ACC112 (cell line): Measurements from ENCODE around the gene TGFBR1.

ENCODE experiments used
- H2AFZ ChIP-seq: fragments of 200-600 bp; sonication (generic); one replicate; pipeline ENCODE4 v1.6.0; 2017; ENCODE audit warnings: antibody characterized with exemption, low read length; ENCODE audit not compliant: unreplicated experiment
- H3K27ac ChIP-seq: fragments of 200-600 bp; sonication (generic); 2 replicates; pipeline ENCODE4 v1.5.1; 2014; ENCODE audit warnings: low read depth, mild to moderate bottlenecking, antibody characterized with exemption, low read length, moderate library complexity
- H3K27me3 ChIP-seq: fragments of 200-600 bp; sonication (generic); 2 replicates; pipeline ENCODE4 v1.6.1; 2014; ENCODE audit warnings: mild to moderate bottlenecking, antibody characterized with exemption, low read length, moderate library complexity, mixed read lengths; ENCODE audit not compliant: insufficient read depth
- H3K36me3 ChIP-seq: fragments of 200-600 bp; sonication (generic); 2 replicates; pipeline ENCODE4 v1.6.1; 2016; ENCODE audit warnings: mild to moderate bottlenecking, antibody characterized with exemption, low read length, moderate library complexity, mixed read lengths; ENCODE audit not compliant: insufficient read depth
- H3K4me1 ChIP-seq: fragments of 200-600 bp; sonication (generic); one replicate; pipeline ENCODE4 v1.6.1; 2016; ENCODE audit warnings: low read length, mixed read lengths; ENCODE audit not compliant: insufficient read depth, unreplicated experiment, control insufficient read depth
- H3K4me3 ChIP-seq: fragments of 200-600 bp; sonication (generic); 2 replicates; pipeline ENCODE4 v1.5.1; 2014; ENCODE audit warnings: mild to moderate bottlenecking, low read depth, low read length
- H3K79me2 ChIP-seq: fragments of 200-600 bp; sonication (generic); one replicate; pipeline ENCODE4 v1.6.0; 2016; ENCODE audit warnings: low read length; ENCODE audit not compliant: control insufficient read depth, unreplicated experiment, insufficient read depth

The TGFBR1 gene

DNA sequence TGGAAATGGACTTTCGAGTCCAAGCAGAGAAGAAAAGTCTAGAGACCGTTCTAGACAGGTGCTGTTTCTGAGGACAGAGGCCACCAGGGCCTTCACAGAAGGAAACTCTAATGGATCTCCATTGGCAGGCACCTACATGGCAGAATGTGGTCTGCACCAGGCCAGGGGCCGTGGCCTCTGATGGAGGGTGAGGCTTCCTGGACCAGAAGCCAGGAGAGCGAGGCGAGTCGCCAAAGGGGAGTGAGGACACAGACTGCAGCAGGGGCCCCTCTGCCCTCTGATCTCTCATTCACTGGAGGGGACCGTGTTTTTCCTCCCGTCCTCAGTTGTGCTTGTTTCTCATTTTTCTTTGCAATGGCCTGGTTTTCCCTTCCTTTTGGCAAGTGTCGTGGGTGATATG is 75.7 kb downstream of the TGFBR1 start:
- no peaks in the 10 kb centered on the region for H3K27me3 ChIP-seq
- no peak overlapping the region for H3K4me3 ChIP-seq
- no peaks in the 10 kb centered on the region for H3K36me3 ChIP-seq
- H3K79me2 ChIP-seq, result no peaks in the 10 kb centered on the region
- H3K4me1 ChIP-seq, result no peaks in the 10 kb centered on the region
- H3K27ac ChIP-seq, result no peak overlapping the region
- no peak overlapping the region for H2AFZ ChIP-seq

DNA sequence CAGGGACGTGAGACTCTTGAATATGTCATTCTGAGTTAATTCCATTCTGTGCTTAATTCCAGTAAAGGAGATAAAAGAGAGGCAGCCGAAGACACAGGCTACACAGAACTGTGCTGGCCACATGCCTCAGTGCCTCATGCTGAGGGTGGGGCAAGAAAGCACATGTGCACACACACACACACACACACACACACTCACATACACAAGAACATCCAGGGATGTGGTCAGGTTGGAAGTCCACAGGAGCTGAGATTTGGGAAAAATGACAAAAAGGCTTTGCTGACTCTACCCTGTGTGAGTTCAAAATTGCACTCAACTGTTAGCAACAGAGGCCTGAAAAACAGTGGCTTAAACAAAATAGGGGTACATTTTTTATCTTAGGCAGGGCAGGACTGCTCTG is 76.3 kb downstream of the TGFBR1 start:
- Histone ChIP-seq H2AFZ (no peak overlapping the region), H3K4me3 (no peak overlapping the region), H3K27me3 (no peaks in the 10 kb centered on the region), H3K36me3 (no peaks in the 10 kb centered on the region), H3K4me1 (no peaks in the 10 kb centered on the region), H3K27ac (no peak overlapping the region), H3K79me2 (no peaks in the 10 kb centered on the region)

DNA sequence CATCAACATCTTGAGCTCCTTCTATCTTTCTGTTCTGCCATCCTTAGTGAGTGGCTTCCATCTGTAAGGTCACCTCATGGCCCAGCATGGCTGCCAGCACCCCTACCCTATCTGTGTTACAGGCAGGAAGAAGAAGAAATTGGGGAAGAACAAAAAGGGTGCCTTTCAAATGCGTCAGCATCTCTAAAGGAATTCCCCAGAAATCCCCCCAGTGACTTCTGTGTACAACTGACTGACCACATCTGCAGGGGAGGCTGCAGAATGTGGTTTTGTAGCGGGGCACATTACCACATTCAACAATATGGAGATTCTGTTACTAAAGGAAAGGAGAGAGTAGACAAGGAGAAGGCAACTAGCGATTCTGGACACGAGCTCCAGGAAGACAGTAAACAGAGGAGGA is 76.7 kb downstream of the TGFBR1 start:
- Histone ChIP-seq H3K27me3 (no peaks in the 10 kb centered on the region), H3K79me2 (no peaks in the 10 kb centered on the region), H2AFZ (no peak overlapping the region), H3K4me1 (no peaks in the 10 kb centered on the region), H3K36me3 (no peaks in the 10 kb centered on the region), H3K27ac (no peak overlapping the region), H3K4me3 (no peak overlapping the region)

DNA sequence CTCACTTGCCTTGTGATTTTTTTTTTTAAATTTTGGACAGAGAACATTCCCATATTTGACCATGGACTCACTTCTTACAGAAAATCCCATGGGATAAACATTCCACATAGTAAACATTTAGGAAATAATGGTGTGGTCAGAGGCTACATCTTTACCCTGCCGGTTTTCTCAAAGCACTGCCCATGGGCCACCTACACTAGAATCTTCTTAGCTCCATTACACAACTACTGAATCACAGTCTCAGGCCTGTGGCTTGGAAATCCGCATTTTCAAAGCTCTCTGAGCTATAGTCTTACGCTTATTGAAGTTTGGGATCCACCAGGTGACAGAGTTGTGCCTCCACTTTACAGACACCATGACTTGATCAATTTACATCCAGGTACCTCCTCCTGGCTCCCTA is 77.4 kb downstream of the TGFBR1 start:
- no peak overlapping the region for H3K27ac ChIP-seq

DNA sequence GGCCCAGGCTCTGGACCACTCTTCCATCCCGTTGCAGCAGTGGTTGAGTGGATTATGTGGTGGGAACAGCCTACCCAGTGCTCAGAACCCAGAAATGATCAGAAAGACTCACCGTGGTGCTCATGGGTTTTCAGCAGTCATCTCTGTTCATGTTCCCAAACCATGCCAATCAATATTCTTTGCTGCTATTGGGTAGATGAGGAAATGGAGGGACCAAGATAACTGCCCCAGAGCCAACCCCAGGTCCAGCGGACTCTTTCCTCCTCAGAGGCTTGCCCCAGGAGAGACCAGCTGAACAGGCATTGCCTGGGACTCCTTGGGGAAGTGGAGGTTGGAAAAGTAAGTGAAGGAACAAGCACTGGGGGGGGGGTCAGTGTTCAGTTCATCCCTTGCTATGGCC is 78.7 kb downstream of the TGFBR1 start:
- no peaks in the 10 kb centered on the region for H3K36me3 ChIP-seq

More for the DNA sequence above, 77.4 kb downstream of the TGFBR1 start:
- H3K36me3 ChIP-seq, result no peaks in the 10 kb centered on the region
- no peaks in the 10 kb centered on the region for H3K4me1 ChIP-seq
- H2AFZ ChIP-seq, result no peak overlapping the region
- peaks cover 2% of the 10 kb centered on the region for H3K27me3 ChIP-seq
- no peaks in the 10 kb centered on the region for H3K79me2 ChIP-seq
- H3K4me3 ChIP-seq, result no peak overlapping the region

DNA sequence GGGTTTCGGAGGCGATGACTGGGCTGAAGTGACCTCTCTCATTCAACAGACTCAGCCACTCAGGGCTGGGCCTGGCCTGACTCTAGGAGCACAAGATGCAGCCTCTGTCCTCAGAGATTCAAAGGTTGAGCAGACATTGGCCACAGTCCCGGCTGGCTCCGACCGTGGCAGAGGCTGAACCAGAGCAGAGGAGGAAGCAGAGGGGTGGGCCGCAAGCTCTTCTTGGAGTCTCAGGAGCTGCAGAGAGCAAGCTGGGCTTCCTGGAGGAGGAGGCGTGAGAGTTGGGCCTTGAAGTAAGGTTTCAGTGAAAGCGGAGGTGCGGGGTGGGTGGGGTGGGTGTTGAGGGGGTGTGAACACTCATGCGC is 79.2 kb downstream of the TGFBR1 start:
- Histone ChIP-seq H3K4me1 (no peaks in the 10 kb centered on the region), H3K79me2 (no peaks in the 10 kb centered on the region), H3K36me3 (no peaks in the 10 kb centered on the region), H3K27ac (no peak overlapping the region), H3K4me3 (no peak overlapping the region), H3K27me3 (peaks cover 19% of the 10 kb centered on the region), H2AFZ (no peak overlapping the region)

More for the DNA sequence above, 78.7 kb downstream of the TGFBR1 start:
- Histone ChIP-seq H3K4me1 (no peaks in the 10 kb centered on the region), H3K27me3 (peaks cover 15% of the 10 kb centered on the region), H3K4me3 (no peak overlapping the region), H2AFZ (no peak overlapping the region), H3K27ac (no peak overlapping the region), H3K79me2 (no peaks in the 10 kb centered on the region)

DNA sequence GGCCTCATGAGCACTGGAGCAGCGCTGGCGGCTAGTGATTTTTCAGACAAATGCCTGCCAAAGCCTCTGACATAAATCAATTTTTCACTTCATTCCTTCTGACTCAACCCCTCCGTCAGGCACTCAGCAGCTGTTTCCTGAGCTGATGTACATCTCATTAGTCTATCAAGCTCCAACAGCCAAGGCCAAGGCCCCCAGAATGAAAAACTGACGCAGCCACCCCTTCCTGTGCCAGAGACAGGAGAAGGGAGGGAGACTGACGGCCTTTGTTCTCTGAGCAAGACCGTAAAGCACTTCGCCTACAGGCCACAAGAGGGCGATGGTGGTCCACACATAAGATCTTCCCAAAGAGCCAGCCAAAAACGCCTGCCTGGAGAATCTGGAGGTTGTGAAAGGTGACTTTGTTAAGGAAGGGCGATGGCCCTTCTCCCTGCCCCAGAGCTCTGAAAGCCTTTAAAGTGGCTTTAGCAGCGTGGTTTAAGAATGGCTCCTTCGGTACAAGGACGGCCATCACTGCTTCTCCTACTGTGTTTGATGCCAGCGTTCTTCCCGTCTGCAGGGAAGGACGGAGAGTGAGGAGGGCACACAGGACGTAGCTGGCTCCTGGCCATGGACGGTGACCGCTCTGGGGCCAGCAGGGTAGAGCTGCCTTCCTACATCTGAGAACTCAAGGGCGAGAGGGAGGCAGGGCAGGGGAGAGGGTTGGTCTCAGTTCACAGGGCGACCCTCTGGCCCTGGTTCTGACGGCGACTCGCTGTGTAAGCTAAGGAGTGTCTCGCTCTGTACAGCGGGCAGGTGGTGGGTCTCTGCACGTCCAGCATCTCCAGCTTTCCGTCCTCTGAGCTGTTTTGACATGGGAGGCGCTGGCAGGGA is 79.8 kb downstream of the TGFBR1 start:
- peaks cover 26% of the 10 kb centered on the region for H3K27me3 ChIP-seq
- H3K79me2 ChIP-seq, result no peaks in the 10 kb centered on the region
- peak overlapping the region; percentile 24 for H2AFZ ChIP-seq
- peak overlapping the region; percentile 51 for H3K4me3 ChIP-seq
- no peak overlapping the region for H3K27ac ChIP-seq
- H3K36me3 ChIP-seq, result no peaks in the 10 kb centered on the region
- H3K4me1 ChIP-seq, result no peaks in the 10 kb centered on the region

DNA sequence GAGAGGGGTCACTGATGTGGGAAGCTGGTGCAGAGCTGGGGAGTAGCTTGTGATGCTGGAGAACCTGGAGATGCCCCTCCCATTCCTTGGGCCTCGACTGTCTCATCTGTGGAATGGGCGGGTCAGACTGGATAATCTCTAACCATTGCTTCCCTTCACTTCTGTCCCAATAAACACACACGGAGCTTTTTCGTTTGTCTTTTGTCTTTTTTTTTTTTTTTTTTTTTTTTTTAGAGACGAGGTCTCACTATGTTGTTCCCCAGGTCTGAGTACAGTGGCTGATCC is 80.4 kb downstream of the TGFBR1 start:
- no peaks in the 10 kb centered on the region for H3K79me2 ChIP-seq
- no peak overlapping the region for H3K4me3 ChIP-seq
- H3K36me3 ChIP-seq, result no peaks in the 10 kb centered on the region
- H3K4me1 ChIP-seq, result no peaks in the 10 kb centered on the region
- H3K27me3 ChIP-seq, result peaks cover 28% of the 10 kb centered on the region
- no peak overlapping the region for H3K27ac ChIP-seq
- no peak overlapping the region for H2AFZ ChIP-seq

DNA sequence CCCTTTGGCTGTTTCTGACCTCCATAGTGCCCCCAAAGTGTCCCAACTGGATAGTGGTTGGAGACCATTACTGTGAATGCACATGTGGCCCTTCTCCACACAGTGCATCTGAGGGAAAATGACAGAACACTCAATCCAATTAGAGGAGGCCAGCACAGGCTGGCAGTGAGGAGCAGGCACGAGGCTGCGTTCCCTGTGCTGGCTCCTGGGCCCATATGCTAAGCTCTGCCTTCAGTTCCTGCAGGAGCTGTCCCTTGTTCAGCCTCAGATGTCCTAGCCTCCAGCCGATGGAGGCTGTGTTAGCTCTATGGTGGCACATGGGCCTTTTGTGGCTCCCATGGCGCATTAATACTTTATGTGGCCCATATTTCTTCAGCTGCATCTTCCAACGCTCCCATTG is 81.0 kb downstream of the TGFBR1 start:
- Histone ChIP-seq H3K27me3 (peaks cover 33% of the 10 kb centered on the region), H2AFZ (no peak overlapping the region), H3K27ac (no peak overlapping the region), H3K4me1 (no peaks in the 10 kb centered on the region), H3K36me3 (no peaks in the 10 kb centered on the region), H3K79me2 (no peaks in the 10 kb centered on the region), H3K4me3 (no peak overlapping the region)

DNA sequence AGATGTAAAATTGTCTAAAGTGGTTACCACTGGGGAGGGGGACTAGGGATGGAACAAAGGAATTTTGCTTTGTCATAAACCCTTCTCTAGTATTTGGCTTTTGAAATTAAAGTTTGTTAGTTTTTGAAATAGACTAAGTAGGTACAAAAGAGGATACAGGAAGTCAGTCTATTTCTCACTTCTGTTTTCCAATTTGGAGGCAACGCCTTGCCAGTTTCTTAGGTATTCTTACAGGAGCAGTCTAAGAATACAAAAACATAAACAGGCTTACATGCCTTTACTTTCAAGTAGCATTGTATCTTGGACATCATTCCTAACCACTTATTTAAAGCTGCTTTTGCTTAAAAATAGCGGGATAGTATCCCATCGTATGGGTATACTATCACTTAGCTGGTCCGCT is 82.4 kb downstream of the TGFBR1 start:
- Histone ChIP-seq H3K4me1 (no peaks in the 10 kb centered on the region), H3K4me3 (no peak overlapping the region), H3K79me2 (no peaks in the 10 kb centered on the region), H2AFZ (no peak overlapping the region), H3K27ac (no peak overlapping the region), H3K27me3 (peaks cover 43% of the 10 kb centered on the region), H3K36me3 (no peaks in the 10 kb centered on the region)

DNA sequence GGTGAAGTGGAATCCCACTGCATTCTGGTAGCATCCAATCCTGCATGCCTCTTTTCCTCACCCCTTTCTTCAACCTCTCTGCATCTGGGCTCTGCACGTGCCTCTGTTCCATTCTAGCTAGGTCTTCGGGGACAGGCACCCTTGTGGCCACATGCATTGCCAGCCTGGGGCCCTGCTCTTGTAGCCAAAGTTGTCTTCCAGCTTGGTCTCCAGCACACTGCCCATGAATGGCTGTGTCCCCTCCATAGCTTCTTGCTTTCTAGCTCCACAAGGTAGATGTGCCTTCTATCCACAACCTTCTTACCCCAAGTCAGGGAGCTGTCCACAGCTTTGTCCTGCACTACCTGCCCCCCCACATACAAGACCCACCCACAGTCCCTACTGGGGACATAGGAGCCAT is 84.3 kb downstream of the TGFBR1 start:
- peaks cover 46% of the 10 kb centered on the region for H3K27me3 ChIP-seq
- no peaks in the 10 kb centered on the region for H3K36me3 ChIP-seq
- H3K4me1 ChIP-seq, result peaks cover 8% of the 10 kb centered on the region
- no peak overlapping the region for H3K4me3 ChIP-seq
- H3K79me2 ChIP-seq, result no peaks in the 10 kb centered on the region
- H3K27ac ChIP-seq, result no peak overlapping the region
- no peak overlapping the region for H2AFZ ChIP-seq
